OCI-LY3 (cell line): ENCODE results near the gene SKA2.

Experiments
- H2AFZ ChIP-seq: fragments of 200-600, 300-600 bp; shearing (Covaris generic); 2 replicates; pipeline ENCODE4 v1.6.0; 2014; ENCODE audit warnings: antibody characterized with exemption, low read depth, low read length
- H3K27ac ChIP-seq: fragments of 200-600, 300-600 bp; sonication (generic); 2 replicates; pipeline ENCODE4 v1.5.1; 2014; ENCODE audit warnings: mild to moderate bottlenecking, low read length, moderate library complexity, mixed read lengths
- H3K27me3 ChIP-seq: fragments of 200-600, 300-600 bp; sonication (generic); 2 replicates; pipeline ENCODE4 v1.6.1; 2014; ENCODE audit warnings: low read depth, low read length, mixed read lengths
- H3K36me3 ChIP-seq: fragments of 200-600, 300-600 bp; sonication (generic); replicated peaks from 2 replicates; pipeline ENCODE3; 2014; ENCODE audit warnings: low read depth, low read length, mixed read lengths
- H3K4me1 ChIP-seq: fragments of 300-600, 200-600 bp; sonication (generic); 2 replicates; pipeline ENCODE4 v1.6.1; 2014; ENCODE audit warnings: low read length, mixed read lengths
- H3K4me2 ChIP-seq: fragments of 200-600, 300-600 bp; sonication (generic); 2 replicates; pipeline ENCODE4 v1.6.1; 2014; ENCODE audit warnings: low read length, mixed read lengths
- H3K4me3 ChIP-seq: fragments of 300-600, 200-600 bp; sonication (generic); 2 replicates; pipeline ENCODE4 v1.5.1; 2014; ENCODE audit warnings: antibody characterized with exemption, mild to moderate bottlenecking, low read length, moderate library complexity
- H3K79me2 ChIP-seq: fragments of 300-600, 200-600 bp; shearing (Covaris generic); 2 replicates; pipeline ENCODE4 v1.6.1; 2014; ENCODE audit warnings: mild to moderate bottlenecking, low read length, mixed read lengths
- H3K9ac ChIP-seq: fragments of 300-600, 200-600 bp; shearing (Covaris generic); 2 replicates; pipeline ENCODE4 v1.6.0; 2014; ENCODE audit warnings: mild to moderate bottlenecking, low read length, moderate library complexity
- H3K9me3 ChIP-seq: fragments of 200-600, 300-600 bp; shearing (Covaris generic); 2 replicates; pipeline ENCODE4 v1.6.1; 2014; ENCODE audit warnings: low read length, mixed read lengths; ENCODE audit not compliant: insufficient read depth
- H4K20me1 ChIP-seq: fragments of 200-600, 300-600 bp; sonication (generic); 2 replicates; pipeline ENCODE4 v1.6.1; 2016; ENCODE audit warnings: low read length, mixed read lengths; ENCODE audit not compliant: insufficient read depth
- CTCF ChIP-seq: fragments of 200-600, 300-600 bp; sonication (generic); IDR thresholded peaks from 2 replicates; pipeline ENCODE4 v1.5.1; 2014; ENCODE audit warnings: antibody characterized with exemption, low read length, low read depth
- EZH2phosphoT487 ChIP-seq: fragments of 200-600 bp; shearing (Covaris generic); IDR thresholded peaks from 2 replicates; pipeline ENCODE4 v1.6.1; 2018; ENCODE audit warnings: antibody characterized with exemption, mixed run types, low read depth

The SKA2 gene

GRCh38 chr17:59149841-59150511, 5.0 kb downstream of the SKA2 start:
- H2AFZ ChIP-seq = no peak overlapping the region
- H3K4me3 ChIP-seq = no peak overlapping the region
- TF ChIP-seq EZH2phosphoT487 (no peak), CTCF (no peak)
- H3K9me3 ChIP-seq = no peaks in the 10 kb centered on the region
- no peak overlapping the region for H3K9ac ChIP-seq
- 0 out of 2 replicates have a peak, but pooled peaks cover 4% of the 10 kb centered on the region for H4K20me1 ChIP-seq
- H3K79me2 ChIP-seq = peaks cover 95% of the 10 kb centered on the region
- H3K36me3 ChIP-seq = no peaks in the 10 kb centered on the region
- H3K4me1 ChIP-seq = peaks cover 22% of the 10 kb centered on the region
- H3K27me3 ChIP-seq = no peaks in the 10 kb centered on the region
- H3K27ac ChIP-seq = no peak overlapping the region
- H3K4me2 ChIP-seq = no peak overlapping the region

GRCh38 chr17:59149051-59149450, 5.9 kb downstream of the SKA2 start:
- no peak overlapping the region for H3K9ac ChIP-seq
- H3K79me2 ChIP-seq = peaks cover 96% of the 10 kb centered on the region
- peaks cover 22% of the 10 kb centered on the region for H3K4me1 ChIP-seq
- H2AFZ ChIP-seq = no peak overlapping the region
- no peak overlapping the region for H3K4me3 ChIP-seq
- no peak overlapping the region for H3K27ac ChIP-seq
- H3K36me3 ChIP-seq = no peaks in the 10 kb centered on the region
- no peak for TF ChIP-seq CTCF
- TF ChIP-seq EZH2phosphoT487 = no peak
- no peaks in the 10 kb centered on the region for H3K27me3 ChIP-seq
- H3K4me2 ChIP-seq = no peak overlapping the region
- 0 out of 2 replicates have a peak, but pooled peaks cover 4% of the 10 kb centered on the region for H4K20me1 ChIP-seq
- H3K9me3 ChIP-seq = no peaks in the 10 kb centered on the region

GRCh38 chr17:59145571-59146096, 9.4 kb downstream of the SKA2 start:
- no peak for TF ChIP-seq CTCF
- no peak for TF ChIP-seq EZH2phosphoT487
- Histone ChIP-seq H3K27ac (no peak overlapping the region), H2AFZ (no peak overlapping the region), H3K9ac (no peak overlapping the region), H3K4me2 (no peak overlapping the region), H3K79me2 (peaks cover 68% of the 10 kb centered on the region), H3K4me1 (peaks cover 9% of the 10 kb centered on the region), H3K36me3 (no peaks in the 10 kb centered on the region), H3K27me3 (no peaks in the 10 kb centered on the region), H3K4me3 (no peak overlapping the region), H3K9me3 (no peaks in the 10 kb centered on the region), H4K20me1 (0 out of 2 replicates have a peak, but pooled peaks cover 3% of the 10 kb centered on the region)

GRCh38 chr17:59141860-59142259, 13.1 kb downstream of the SKA2 start:
- H3K4me3 ChIP-seq = no peak overlapping the region
- H3K4me1 ChIP-seq = no peaks in the 10 kb centered on the region
- TF ChIP-seq CTCF = no peak
- TF ChIP-seq EZH2phosphoT487 = no peak
- no peak overlapping the region for H3K9ac ChIP-seq
- H3K9me3 ChIP-seq = no peaks in the 10 kb centered on the region
- no peaks in the 10 kb centered on the region for H3K36me3 ChIP-seq
- no peaks in the 10 kb centered on the region for H4K20me1 ChIP-seq
- no peak overlapping the region for H2AFZ ChIP-seq
- no peak overlapping the region for H3K27ac ChIP-seq
- no peak overlapping the region for H3K4me2 ChIP-seq
- peaks cover 42% of the 10 kb centered on the region for H3K79me2 ChIP-seq
- H3K27me3 ChIP-seq = no peaks in the 10 kb centered on the region
